Lower leg skin (tissue), 3 donors: ENCODE data around the gene MYO7A.

Experiments
- CTCF ChIP-seq, 3 donors: fragments of 450-650 bp; IDR thresholded peaks; one replicate each; pipeline ENCODE4 v1.5.1; 2016; ENCODE audit warnings: antibody characterized with exemption in 3 of 3, mild to moderate bottlenecking in 3 of 3, moderate library complexity in 2 of 3
- POLR2A ChIP-seq, 2 donors: fragments of 450-650 bp; IDR thresholded peaks; one replicate each; pipeline ENCODE4 v1.6.1; 2016 to 2017; ENCODE audit warnings: antibody characterized with exemption in 2 of 2, mild to moderate bottlenecking in 1 of 2, moderate library complexity in 1 of 2

GRCh38 chr11:77127235-77127911, 673 bp upstream of the MYO7A start:
- TF ChIP-seq CTCF (IDR thresholded peaks at IDR 0.05): peak in 1 of 3 donors; percentile 92
- no peak for TF ChIP-seq POLR2A (IDR thresholded peaks at IDR 0.05)
